Esophagus squamous epithelium (tissue), 5 donors: ENCODE results near the gene NKX2-2. TPM values are rescaled to one million over a fixed set of nuclear protein-coding genes. Genes with fewer than 3 reads are reported as not detected.

Experiments
- DNase-seq: peaks from one replicate; lab custom pipeline; 2025; lab: John Stamatoyannopoulos, UW
- H3K27ac ChIP-seq, 4 donors: fragments of 200-600 bp; sonication (generic); one replicate each; pipeline ENCODE4 v1.5.1; 2016 to 2019; ENCODE audit warnings: mild to moderate bottlenecking in 1 of 4
- H3K27me3 ChIP-seq, 4 donors: fragments of 200-600 bp; sonication (generic); 1 replicate in 3 of 4; 2 replicates in 1 of 4; pipeline versions ENCODE4 v1.5.1 to v1.6.0; 2017 to 2021; ENCODE audit warnings: antibody characterized with exemption in 1 of 4
- H3K36me3 ChIP-seq, 3 donors: fragments of 200-600 bp; sonication (generic); one replicate each; pipeline ENCODE4 v1.5.1; 2016 to 2019
- H3K4me1 ChIP-seq, 3 donors: fragments of 200-600 bp; sonication (generic); one replicate each; pipeline ENCODE4 v1.5.1; 2017 to 2019
- H3K4me3 ChIP-seq, 4 donors: fragments of 200-600 bp; sonication (generic); 1 replicate in 3 of 4; 2 replicates in 1 of 4; pipeline ENCODE4 v1.5.1; 2016 to 2019; ENCODE audit warnings: mild to moderate bottlenecking in 2 of 4, moderate library complexity in 1 of 4
- H3K9me3 ChIP-seq, 3 donors: fragments of 200-600 bp; sonication (generic); one replicate each; pipeline ENCODE4 v1.5.1; 2016 to 2019
- CTCF ChIP-seq, 6 experiments: fragments of 450-650 bp in 4 of 6; fragments of 200-600 bp in 2 of 6; sonication (generic) in 2 of 6; IDR thresholded peaks; one replicate each; pipeline ENCODE4 v1.5.1; 2016 to 2019; ENCODE audit warnings: antibody characterized with exemption in 6 of 6, mild to moderate bottlenecking in 4 of 6, moderate library complexity in 4 of 6
- POLR2A ChIP-seq, 4 donors: fragments of 450-650 bp; IDR thresholded peaks; one replicate each; pipeline ENCODE4 v1.6.1; 2017; ENCODE audit warnings: antibody characterized with exemption in 4 of 4, mild to moderate bottlenecking in 4 of 4, moderate library complexity in 3 of 4
- WGBS, 2 donors: methylation state at CpG; one replicate each; pipeline ENCODE4 v1.1.5; 2018; 5-methylcytosine and 5-hydroxymethylcytosine counted together
- intact Hi-C: fragments of 100-400 bp; cut with DNase I; formaldehyde crosslinking; loops from one replicate; pipeline ENCODE4 v1.15.0; 2022
- total RNA-seq, 4 donors: library from RNA; depleted of rRNA; stranded (reverse); fragments of >200 nt; gene quantifications; one replicate each; pipeline ENCODE4 v1.1.0, GENCODE V29; 2016
- donor health status: DM: yes; HTN: yes; CAD: no.

Gene NKX2-2
- total RNA-seq, 4 donors from 2014 or later = not detected

- intact Hi-C loops = no loop called here
- H3K4me1 ChIP-seq = peaks cover 42 to 70% (median 60%) of the 10 kb centered on the region in 3 donors
- TF ChIP-seq POLR2A (IDR thresholded peaks at IDR 0.05) (no peak), CTCF (IDR thresholded peaks at IDR 0.05) (no peak)
These were observed 4.7 kb downstream of the NKX2-2 start for GRCh38 chr20:21509079-21509596.

GRCh38 chr20:21508230-21509078 is 5.4 kb downstream of the NKX2-2 start:
- Histone ChIP-seq H3K4me3 (no peak overlapping the region), H3K27me3 (peaks cover 34 to 100% (median 60%) of the 10 kb centered on the region in 4 donors), H3K9me3 (no peaks in the 10 kb centered on the region), H3K4me1 (peaks cover 35 to 63% (median 53%) of the 10 kb centered on the region in 3 donors), H3K36me3 (no peaks in the 10 kb centered on the region), H3K27ac (no peak overlapping the region)
- WGBS, 2 donors = 7 to 10% methylated on average over 23 to 44 of the region's 47 CpGs
- no peak for TF ChIP-seq CTCF (IDR thresholded peaks at IDR 0.05)
- TF ChIP-seq POLR2A (IDR thresholded peaks at IDR 0.05) = no peak
- intact Hi-C loops = no loop called here
- DNase-seq = no peak

More at GRCh38 chr20:21509079-21509596, 4.7 kb downstream of the NKX2-2 start:
- no peak overlapping the region for H3K4me3 ChIP-seq
- WGBS, 2 donors = 8% methylated on average over 8 to 11 of the region's 12 CpGs
- H3K27me3 ChIP-seq = peaks cover 40 to 100% (median 65%) of the 10 kb centered on the region in 4 donors
- no peak for DNase-seq
- H3K9me3 ChIP-seq = no peaks in the 10 kb centered on the region
- no peak overlapping the region for H3K27ac ChIP-seq
- no peaks in the 10 kb centered on the region for H3K36me3 ChIP-seq

- Histone ChIP-seq H3K27ac (no peak overlapping the region), H3K36me3 (no peaks in the 10 kb centered on the region), H3K9me3 (no peaks in the 10 kb centered on the region), H3K4me3 (no peak overlapping the region), H3K27me3 (peaks cover 25 to 100% (median 52%) of the 10 kb centered on the region in 4 donors), H3K4me1 (peaks cover 28 to 55% (median 45%) of the 10 kb centered on the region in 3 donors)
- intact Hi-C loops = loop anchor here (2.0 kb wide), 1 partner anchor 271 kb away; no protein-coding TSS in a partner anchor
- WGBS, 2 donors = 17 to 30% methylated on average over 19 to 37 of the region's 44 CpGs
- no peak for TF ChIP-seq POLR2A (IDR thresholded peaks at IDR 0.05)
- no peak for TF ChIP-seq CTCF (IDR thresholded peaks at IDR 0.05)
- DNase-seq = no peak
These were observed 6.2 kb downstream of the NKX2-2 start for GRCh38 chr20:21507400-21508229.

GRCh38 chr20:21505810-21506530 is 7.9 kb downstream of the NKX2-2 start:
- H3K4me1 ChIP-seq = peaks cover 18 to 39% (median 32%) of the 10 kb centered on the region in 3 donors
- H3K9me3 ChIP-seq = no peaks in the 10 kb centered on the region
- TF ChIP-seq POLR2A (IDR thresholded peaks at IDR 0.05) = no peak
- TF ChIP-seq CTCF (IDR thresholded peaks at IDR 0.05) = peak; percentile 34 to 87 (median 70)
- peak overlapping the region; percentile 7 to 62 (median 40) for H3K4me3 ChIP-seq
- intact Hi-C loops = loop anchor here (2.0 kb wide), 2 partner anchors 269 to 647 kb away; no protein-coding TSS in a partner anchor
- H3K36me3 ChIP-seq = no peaks in the 10 kb centered on the region
- no CpG with 5 or more reads among the region's 95 CpGs for WGBS, 2 donors
- DNase-seq = no peak
- H3K27ac ChIP-seq = no peak overlapping the region
- H3K27me3 ChIP-seq = peaks cover 15 to 100% (median 38%) of the 10 kb centered on the region in 4 donors
